Activated CD8-positive, alpha-beta T cell treated with anti-CD3 and anti-CD28 coated beads for 36 hours (primary cell): Measurements from ENCODE around the gene RAB8A. TPM values are rescaled to one million over a fixed set of nuclear protein-coding genes. Genes with fewer than 3 reads are reported as not detected.

ENCODE experiments used
- ATAC-seq: fragments of 200-7000 bp; cut with Tn5 transposase; one replicate; pipeline ENCODE4 v1.10.0; 2021; ENCODE audit warnings: mild to moderate bottlenecking, moderate library complexity
- CTCF ChIA-PET: fragments of 350-600 bp; sonication (Branson Sonifier 250); formaldehyde crosslinking; loops from one replicate; lab custom pipeline; 2021; ENCODE audit warnings: antibody characterized with exemption; lab: Charles Lee
- POLR2A ChIA-PET: fragments of 350-600 bp; sonication (Branson Sonifier 250); formaldehyde crosslinking; loops from one replicate; lab custom pipeline; 2021; ENCODE audit warnings: antibody characterized with exemption; lab: Charles Lee
- DNase-seq: peaks from one replicate; pipeline ENCODE4 v3.0.0-alpha.2; 2020
- H3K27ac Mint-ChIP-seq: one replicate; pipeline ENCODE4 v1.8.0; 2021; ENCODE audit warnings: mild to moderate bottlenecking, mixed read lengths
- H3K27me3 Mint-ChIP-seq: one replicate; pipeline ENCODE4 v1.8.0; 2021; ENCODE audit warnings: mixed read lengths
- H3K36me3 Mint-ChIP-seq: one replicate; pipeline ENCODE4 v1.8.0; 2021; ENCODE audit warnings: low read depth, mixed read lengths
- H3K4me1 Mint-ChIP-seq: one replicate; pipeline ENCODE4 v1.8.0; 2021; ENCODE audit warnings: low read depth, mixed read lengths
- H3K4me3 Mint-ChIP-seq: one replicate; pipeline ENCODE4 v1.8.0; 2021; ENCODE audit warnings: mild to moderate bottlenecking, moderate library complexity, mixed read lengths
- H3K9me3 Mint-ChIP-seq: one replicate; pipeline ENCODE4 v1.8.0; 2021; ENCODE audit warnings: mixed read lengths
- intact Hi-C: fragments of 100-400 bp; cut with micrococcal nuclease; formaldehyde crosslinking; loops from one replicate; pipeline ENCODE4 v1.10.0; 2022
- total RNA-seq, 2 experiments: library from RNA; stranded (reverse); gene quantifications; one replicate each; pipeline ENCODE4 v1.2.3, GENCODE V29; 2021
- TF ChIP-seq, protein P1 (sequence below): fragments of 200-600 bp; IDR thresholded peaks from one replicate; pipeline ENCODE4 v1.8.0; 2022; ENCODE audit warnings: antibody characterized with exemption, mild to moderate bottlenecking

RAB8A gene
- total RNA-seq, 2 experiments from 2014 or later = 123 to 128 TPM

DNA sequence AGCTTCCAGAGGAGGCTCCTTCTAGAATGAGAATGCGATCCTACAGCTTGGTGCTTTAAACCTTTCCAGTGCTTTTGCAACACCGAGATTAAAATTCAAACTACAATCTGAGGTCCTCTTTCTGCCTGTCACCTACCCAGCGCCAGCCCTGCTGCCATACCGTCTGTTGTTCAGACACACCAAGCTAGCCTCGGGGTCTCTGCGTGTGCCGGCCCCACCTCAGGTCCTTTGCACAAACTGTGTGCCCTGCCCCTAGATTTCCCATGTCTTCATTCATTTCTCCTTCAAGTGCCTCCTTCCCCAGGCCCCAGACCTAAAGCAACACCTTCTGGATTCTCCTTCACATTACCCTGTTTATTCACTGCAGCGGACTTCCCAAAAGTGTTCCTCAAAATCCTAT lies 42.9 kb downstream of the RAB8A start:
- TF ChIP-seq, protein P1, sequence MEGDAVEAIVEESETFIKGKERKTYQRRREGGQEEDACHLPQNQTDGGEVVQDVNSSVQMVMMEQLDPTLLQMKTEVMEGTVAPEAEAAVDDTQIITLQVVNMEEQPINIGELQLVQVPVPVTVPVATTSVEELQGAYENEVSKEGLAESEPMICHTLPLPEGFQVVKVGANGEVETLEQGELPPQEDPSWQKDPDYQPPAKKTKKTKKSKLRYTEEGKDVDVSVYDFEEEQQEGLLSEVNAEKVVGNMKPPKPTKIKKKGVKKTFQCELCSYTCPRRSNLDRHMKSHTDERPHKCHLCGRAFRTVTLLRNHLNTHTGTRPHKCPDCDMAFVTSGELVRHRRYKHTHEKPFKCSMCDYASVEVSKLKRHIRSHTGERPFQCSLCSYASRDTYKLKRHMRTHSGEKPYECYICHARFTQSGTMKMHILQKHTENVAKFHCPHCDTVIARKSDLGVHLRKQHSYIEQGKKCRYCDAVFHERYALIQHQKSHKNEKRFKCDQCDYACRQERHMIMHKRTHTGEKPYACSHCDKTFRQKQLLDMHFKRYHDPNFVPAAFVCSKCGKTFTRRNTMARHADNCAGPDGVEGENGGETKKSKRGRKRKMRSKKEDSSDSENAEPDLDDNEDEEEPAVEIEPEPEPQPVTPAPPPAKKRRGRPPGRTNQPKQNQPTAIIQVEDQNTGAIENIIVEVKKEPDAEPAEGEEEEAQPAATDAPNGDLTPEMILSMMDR = no peak
- Mint-ChIP-seq H3K9me3 (no peaks in the 10 kb centered on the region), H3K27me3 (no peaks in the 10 kb centered on the region), H3K36me3 (peaks cover 45% of the 10 kb centered on the region), H3K4me3 (no peak overlapping the region), H3K27ac (no peak overlapping the region), H3K4me1 (peaks cover under 1% of the 10 kb centered on the region)
- ATAC-seq (no peak), DNase-seq (no peak)
- intact Hi-C loops = no loop called here
- ChIA-PET CTCF (interaction anchor here (1.2 kb wide), 1 partner anchor 94 kb away, joined by 3 read pairs; no protein-coding TSS in a partner anchor), POLR2A (interaction anchor here (1.2 to 1.6 kb wide), 4 partner anchors 9 to 78 kb away, joined by 3 to 12 read pairs (median 4); partner anchors contain the start of gene HSH2D)

DNA sequence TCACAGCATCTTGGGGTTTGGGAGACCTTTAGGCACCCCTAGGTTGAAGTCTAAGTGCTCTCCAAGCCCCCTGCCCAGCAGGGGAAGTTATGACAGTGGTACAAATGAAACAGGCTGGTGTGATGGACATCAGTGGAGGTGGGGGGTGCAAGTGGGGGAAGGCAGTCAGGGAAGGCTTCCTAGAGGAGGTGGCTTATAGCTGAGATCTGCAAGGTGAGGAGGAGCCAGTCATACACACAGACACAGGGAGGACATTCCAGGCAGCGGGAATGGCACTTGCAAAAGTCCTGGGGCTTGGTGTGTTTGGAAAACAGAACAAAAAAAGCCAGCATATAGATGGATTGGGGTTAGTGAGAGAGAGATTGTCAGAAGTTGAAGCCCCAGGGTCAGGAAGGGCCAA lies 43.4 kb downstream of the RAB8A start:
- TF ChIP-seq, protein P1 = no peak
- H3K27me3 Mint-ChIP-seq = no peaks in the 10 kb centered on the region
- H3K4me3 Mint-ChIP-seq = no peak overlapping the region
- POLR2A ChIA-PET = interaction anchor here (1.0 kb wide), 1 partner anchor 11 kb away, joined by 4 read pairs; no protein-coding TSS in a partner anchor
- DNase-seq = no peak
- H3K27ac Mint-ChIP-seq = no peak overlapping the region
- peaks cover 45% of the 10 kb centered on the region for H3K36me3 Mint-ChIP-seq
- no peak for ATAC-seq
- H3K4me1 Mint-ChIP-seq = peaks cover 2% of the 10 kb centered on the region
- intact Hi-C loops = no loop called here
- H3K9me3 Mint-ChIP-seq = no peaks in the 10 kb centered on the region
- CTCF ChIA-PET = no interaction called here

- intact Hi-C loops = no loop called here
- ATAC-seq = no peak
- Mint-ChIP-seq H3K27ac (no peak overlapping the region), H3K27me3 (no peaks in the 10 kb centered on the region), H3K36me3 (peaks cover 42% of the 10 kb centered on the region), H3K4me1 (peaks cover 18% of the 10 kb centered on the region), H3K4me3 (no peak overlapping the region), H3K9me3 (no peaks in the 10 kb centered on the region)
- no peak for DNase-seq
- TF ChIP-seq, protein P1 = no peak
- ChIA-PET CTCF (interaction anchor here (1.0 to 1.1 kb wide), 2 partner anchors 115 to 186 kb away, joined by 3 read pairs; no protein-coding TSS in a partner anchor), POLR2A (interaction anchor here (0.8 to 1.4 kb wide), 4 partner anchors 12 to 116 kb away, joined by 3 to 5 read pairs (median 4); no protein-coding TSS in a partner anchor)
These were observed 45.2 kb downstream of the RAB8A start for GRCh38 chr19:16156904-16157303.

DNA sequence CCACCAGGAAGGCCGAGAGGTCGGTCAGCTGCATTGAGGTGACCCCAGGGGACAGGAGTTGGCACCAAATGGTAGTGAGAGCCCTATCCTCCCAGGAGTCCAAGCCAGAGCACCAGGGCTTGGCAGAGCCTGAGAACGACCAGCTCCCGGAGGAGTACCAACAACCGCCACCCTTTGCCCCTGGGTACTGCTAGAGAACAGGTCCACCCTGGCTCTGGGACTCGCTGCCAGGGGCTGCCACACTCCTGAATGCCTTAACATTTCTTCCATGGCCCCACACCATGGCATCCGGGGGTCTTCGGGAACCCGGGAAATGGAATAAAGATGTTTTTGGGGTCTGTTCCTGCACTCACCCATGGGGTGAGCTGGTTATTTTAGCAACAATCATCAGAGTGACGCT lies 45.9 kb downstream of the RAB8A start:
- peaks cover 19% of the 10 kb centered on the region for H3K4me1 Mint-ChIP-seq
- ChIA-PET POLR2A (interaction anchor here (1.5 to 1.6 kb wide), 2 partner anchors 14 to 43 kb away, joined by 3 to 7 read pairs; partner anchors contain the start of gene HSH2D), CTCF (interaction anchor here (1.0 to 1.5 kb wide), 2 partner anchors 96 to 116 kb away, joined by 3 read pairs; no protein-coding TSS in a partner anchor)
- H3K4me3 Mint-ChIP-seq = no peak overlapping the region
- no peaks in the 10 kb centered on the region for H3K27me3 Mint-ChIP-seq
- DNase-seq (no peak), ATAC-seq (no peak)
- intact Hi-C loops = no loop called here
- H3K9me3 Mint-ChIP-seq = no peaks in the 10 kb centered on the region
- H3K27ac Mint-ChIP-seq = no peak overlapping the region
- TF ChIP-seq, protein P1 = no peak
- peaks cover 40% of the 10 kb centered on the region for H3K36me3 Mint-ChIP-seq

DNA sequence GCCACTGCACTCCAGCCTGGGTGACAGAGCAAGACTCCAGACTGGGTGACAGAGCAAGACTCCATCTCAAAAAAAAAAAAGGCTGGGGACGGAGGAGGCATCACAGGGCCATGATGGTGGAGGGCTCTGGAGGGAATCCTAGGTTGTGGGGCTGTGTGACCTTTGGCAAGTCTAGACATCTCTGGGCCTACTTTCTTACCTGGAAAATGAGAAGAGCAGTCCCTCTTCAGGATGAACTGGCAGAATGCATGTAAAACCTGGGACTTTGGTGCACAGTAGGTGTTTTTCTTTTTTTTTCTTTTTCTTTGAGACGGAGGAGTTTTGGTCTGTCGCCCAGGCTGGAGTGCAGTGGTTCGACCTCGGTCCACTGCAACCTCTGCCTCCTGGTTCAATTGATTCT lies 48.0 kb downstream of the RAB8A start:
- H3K4me1 Mint-ChIP-seq = peaks cover 19% of the 10 kb centered on the region
- TF ChIP-seq, protein P1 = no peak
- no peaks in the 10 kb centered on the region for H3K27me3 Mint-ChIP-seq
- peaks cover 22% of the 10 kb centered on the region for H3K36me3 Mint-ChIP-seq
- H3K27ac Mint-ChIP-seq = no peak overlapping the region
- no peak overlapping the region for H3K4me3 Mint-ChIP-seq
- intact Hi-C loops = no loop called here
- ChIA-PET POLR2A (interaction anchor here (1.0 to 1.6 kb wide), 3 partner anchors 12 to 41 kb away, joined by 3 to 5 read pairs (median 3); no protein-coding TSS in a partner anchor), CTCF (interaction anchor here (1.1 kb wide), 1 partner anchor 118 kb away, joined by 3 read pairs; no protein-coding TSS in a partner anchor)
- H3K9me3 Mint-ChIP-seq = no peaks in the 10 kb centered on the region
- ATAC-seq (no peak), DNase-seq (no peak)
